ENCODE data around the gene MTR.

MTR gene

DNA sequence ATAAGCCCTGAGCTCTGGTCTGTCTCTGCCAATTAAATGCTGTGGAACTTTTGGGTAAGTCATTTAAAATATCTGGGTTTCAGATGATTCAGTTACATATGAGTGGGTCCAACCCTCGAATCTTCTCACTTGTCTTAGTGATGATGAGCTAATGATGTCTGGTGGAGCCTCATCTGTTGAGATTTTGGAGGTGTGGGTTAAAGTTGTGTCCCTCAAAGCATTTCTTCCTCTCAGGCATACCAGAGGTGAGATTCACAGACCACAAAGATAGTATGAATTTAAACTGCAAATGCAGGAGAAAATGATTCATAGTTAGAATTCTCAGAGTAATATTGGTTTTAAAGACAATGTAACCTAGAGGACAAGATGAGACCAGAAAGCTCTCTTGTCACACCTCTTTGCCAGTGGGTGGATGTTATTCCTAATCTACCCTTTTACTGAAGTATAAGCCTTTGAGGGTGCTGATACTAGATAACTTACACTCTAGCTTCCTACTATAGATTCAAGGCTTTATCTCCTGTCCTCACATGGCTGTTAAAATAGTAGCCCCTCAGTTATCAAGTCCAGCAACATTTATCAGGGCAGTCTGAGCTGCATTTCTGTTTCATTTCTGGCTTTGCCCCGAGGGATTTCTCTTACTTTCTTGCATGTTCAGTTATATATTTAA, 118.4 kb downstream of the MTR start:
- no peak for DNase-seq

DNA sequence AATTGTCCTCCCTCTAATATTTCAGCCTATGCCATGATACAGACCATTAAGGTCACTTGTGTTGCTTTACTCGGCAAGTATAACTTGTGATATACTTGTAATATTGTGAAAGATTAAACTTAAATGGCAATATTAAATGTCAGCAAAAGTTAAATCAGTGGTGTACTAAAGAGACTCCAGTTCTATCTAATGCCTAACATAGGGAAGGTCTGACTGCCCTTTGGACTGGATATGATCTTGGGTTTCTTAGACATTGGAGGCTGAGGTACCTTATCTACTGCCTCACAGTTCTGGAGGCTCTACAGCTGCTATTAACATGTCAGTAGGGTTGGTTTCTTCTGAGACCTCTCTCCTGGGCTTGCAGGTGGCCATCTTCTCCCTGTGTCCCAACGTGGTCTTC, 119.3 kb downstream of the MTR start:
- no peak for DNase-seq

GRCh38 chr1:236916131-236916800, 121.2 kb downstream of the MTR start:
- no peak for DNase-seq

GRCh38 chr1:236917448-236917847, 122.4 kb downstream of the MTR start:
- no peak for DNase-seq

DNA sequence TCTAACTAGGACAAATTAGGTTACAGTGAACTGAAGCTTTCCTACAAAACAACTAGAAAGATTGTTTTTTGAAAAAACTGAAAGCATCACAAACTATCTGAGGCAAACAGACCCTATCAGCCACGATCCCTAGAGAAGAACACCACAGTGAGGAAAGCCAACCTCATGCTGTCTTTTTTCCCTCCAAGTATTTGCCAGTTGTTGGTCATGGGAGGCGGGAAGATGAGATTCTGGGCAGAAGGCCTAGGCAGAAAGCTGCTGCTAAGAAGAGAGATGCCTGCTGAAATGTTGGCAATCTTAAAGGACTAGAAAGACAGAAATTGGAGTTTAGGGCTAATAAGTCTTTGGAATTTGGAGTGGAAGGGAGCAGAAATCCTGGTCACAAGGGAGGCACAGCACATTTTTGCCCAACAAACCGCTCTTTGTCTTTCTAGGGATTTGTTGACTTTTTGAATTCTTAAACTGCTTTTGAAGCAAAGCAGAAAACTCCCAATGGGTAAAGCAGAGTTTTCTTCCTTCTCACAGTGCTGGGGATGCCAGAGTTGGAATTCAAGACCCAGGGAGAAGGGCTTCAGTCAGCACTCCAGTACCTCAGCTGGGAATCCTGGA, 125.3 kb downstream of the MTR start:
- DNase-seq: no peak

DNA sequence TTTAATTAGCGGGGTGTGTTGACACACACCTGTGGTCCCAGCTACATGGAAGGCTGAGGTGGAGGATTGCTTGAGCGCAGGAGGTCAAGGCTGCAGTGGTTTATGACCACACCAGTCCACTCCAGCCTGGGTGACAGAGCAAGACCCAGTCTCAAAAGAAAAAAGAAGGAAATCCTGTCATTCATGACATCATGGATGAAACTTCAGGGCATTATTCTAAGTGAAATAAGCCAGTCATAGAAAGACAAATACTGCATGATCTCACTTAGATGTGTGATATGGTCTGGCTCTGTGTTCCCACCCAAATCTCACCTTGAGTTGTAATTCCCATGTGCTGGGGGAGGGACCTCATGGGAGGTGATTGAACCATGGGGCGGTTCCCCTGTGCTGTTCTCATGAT, 126.5 kb downstream of the MTR start:
- no peak for DNase-seq

GRCh38 chr1:236922190-236922589, 127.1 kb downstream of the MTR start:
- DNase-seq: no peak

DNA sequence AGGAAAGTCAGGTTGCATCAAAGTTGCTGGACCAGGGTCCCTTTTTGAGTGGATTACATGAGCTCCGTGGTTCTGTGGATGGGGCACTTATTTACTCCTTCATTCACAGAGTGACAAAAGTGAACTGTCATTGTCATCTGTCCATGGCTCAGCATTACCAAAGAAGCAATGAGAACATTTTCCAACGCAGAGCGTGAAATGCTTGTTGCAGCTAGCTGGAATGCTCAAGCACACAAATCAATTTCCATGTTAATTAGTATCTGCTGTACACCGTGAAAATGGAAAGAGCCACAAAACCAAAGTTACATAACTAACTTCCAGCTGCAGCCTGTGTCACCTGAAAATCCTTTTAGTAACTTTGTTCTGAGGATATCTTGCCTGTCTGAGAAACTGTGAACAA, 130.3 kb downstream of the MTR start:
- no peak for DNase-seq

DNA sequence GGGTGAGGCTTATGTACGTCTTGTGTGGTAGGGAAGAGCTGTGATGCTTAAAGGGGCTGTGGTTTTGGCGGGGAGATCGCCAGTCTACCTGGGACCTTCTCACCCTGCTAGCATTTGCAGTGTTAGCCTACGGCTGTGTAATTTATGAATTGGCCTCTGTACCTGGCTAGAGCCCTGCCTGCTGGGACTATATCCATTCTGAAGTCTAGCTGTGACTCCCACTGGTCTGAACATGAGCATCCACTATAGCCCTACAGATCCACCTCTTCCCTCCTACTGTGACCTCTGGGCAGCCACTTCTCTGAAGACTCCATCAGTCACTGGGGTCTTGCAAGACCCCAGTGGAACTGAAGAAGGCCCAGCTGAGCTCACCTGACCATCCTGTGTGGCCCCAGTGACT, 135.4 kb downstream of the MTR start:
- DNase-seq: no peak

DNA sequence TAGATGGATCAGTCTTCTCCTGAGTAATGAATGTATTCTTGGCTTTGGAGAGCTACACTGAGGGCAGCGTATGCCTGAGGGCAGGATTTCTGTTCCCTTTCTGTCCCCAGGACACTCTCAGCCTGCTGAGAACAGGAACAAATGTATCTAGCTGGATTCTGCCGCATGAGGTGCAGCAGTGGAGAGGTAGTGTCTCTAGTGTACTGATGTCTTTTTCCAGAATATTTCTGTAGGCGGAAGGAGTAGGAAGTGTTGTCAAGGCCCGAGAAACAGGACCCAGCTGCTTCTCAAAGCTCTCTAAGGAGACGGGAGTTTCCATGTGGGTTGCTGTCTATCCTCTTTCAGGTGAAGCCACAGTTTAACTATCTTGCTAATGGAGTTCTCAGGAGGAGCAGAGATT, 143.7 kb downstream of the MTR start:
- no peak for DNase-seq

DNA sequence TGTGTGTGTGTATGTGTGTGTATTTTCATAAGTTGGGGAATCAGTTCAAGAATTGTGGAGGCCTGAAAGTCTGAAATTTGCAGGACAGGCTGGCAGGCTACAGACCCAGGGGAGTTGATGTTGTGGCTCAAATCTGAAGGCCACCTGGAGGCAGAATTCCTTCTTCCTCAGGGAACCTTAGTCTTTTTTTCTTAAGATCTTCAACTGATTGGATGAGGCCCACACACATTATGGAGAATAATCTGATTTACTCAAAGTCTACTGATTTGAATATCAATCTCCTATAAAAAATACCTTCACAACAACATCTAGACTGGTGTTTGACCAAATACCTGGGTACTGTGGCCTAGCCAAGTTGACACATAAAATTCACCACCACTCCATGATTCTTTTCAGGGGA, 147.3 kb downstream of the MTR start:
- DNase-seq: no peak

DNA sequence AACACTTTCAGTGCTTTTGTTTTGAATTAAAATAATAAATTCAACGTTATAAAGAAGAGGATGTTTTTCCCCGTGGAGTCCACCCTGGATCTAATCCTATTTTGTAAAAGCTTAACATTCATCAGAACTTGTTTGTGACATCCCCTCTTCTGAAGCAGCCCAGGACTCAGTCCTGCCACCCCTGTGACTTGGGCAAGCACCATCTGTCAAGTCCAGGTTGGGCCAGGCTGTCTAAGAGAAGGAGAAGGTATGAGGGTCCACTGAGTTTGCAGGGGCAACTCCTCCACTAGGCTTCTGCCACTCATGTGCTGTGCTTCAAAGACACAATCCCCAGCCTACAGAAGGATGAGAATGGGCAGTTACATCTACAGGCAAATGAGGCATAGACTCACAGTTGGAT, 149.5 kb downstream of the MTR start:
- no peak for DNase-seq

DNA sequence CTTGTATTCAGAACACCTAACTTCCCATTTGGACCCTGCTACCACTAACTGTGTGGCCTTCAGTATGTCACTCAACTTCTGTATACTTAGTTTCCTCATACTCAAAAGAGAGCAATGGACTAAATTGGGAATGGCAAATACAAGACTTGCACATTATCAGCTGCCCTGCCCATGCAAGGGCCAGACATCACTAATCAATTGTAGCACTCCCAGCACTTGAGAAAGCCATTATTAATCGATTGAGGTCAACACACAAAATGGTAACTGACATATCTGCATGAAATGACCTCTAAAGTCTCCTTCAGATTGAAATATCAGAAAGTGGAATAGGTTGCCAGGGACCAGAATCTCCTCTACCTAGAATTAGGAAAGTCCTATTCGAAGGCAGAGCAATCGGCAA, 149.9 kb downstream of the MTR start:
- DNase-seq: no peak

GRCh38 chr1:236947794-236948193, 152.7 kb downstream of the MTR start:
- no peak for DNase-seq

GRCh38 chr1:236948381-236948780, 153.3 kb downstream of the MTR start:
- no peak for DNase-seq

DNA sequence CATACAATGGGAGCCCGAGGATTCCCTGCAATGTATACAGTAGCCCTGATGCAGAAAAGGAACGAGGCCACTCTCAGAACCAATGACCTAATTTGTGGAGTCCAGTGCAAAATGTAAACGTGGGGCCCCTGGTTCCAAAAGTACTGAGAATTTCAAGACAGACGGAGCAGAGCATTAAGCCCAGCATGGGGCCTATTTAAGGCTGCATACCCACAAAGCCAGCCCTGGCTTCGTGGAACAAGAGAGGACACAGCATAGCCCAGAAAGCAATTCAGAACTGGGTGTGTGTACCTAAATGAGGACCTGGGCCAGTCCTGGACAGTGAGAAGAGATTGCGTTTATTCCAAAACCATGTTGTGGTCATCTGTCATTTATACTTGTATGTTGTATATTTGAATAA, 153.9 kb downstream of the MTR start:
- DNase-seq: no peak

- no peak for DNase-seq
These were observed 155.3 kb downstream of the MTR start for GRCh38 chr1:236950365-236950764.

DNA sequence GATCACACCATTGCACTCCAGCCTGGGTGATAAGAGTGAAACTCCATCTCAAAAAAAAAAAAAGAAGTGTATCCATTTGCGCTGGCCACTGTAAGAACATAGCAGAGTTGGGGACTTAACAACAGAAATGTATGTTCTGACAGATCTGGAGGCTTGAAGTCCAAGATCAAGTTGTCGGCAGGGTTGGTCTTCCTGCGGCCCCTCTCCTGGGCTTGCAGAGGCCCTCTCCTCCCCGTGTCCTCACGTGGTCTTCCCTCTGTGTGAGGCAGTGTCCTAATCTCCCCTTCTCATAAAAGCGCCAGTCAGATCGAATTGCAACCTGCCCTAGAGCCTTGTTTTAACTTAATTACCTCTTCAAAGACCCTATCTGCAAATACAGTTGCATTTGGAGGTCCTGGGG, 156.6 kb downstream of the MTR start:
- DNase-seq: no peak

- DNase-seq: no peak
These were observed 157.3 kb downstream of the MTR start for GRCh38 chr1:236952246-236953003.

DNA sequence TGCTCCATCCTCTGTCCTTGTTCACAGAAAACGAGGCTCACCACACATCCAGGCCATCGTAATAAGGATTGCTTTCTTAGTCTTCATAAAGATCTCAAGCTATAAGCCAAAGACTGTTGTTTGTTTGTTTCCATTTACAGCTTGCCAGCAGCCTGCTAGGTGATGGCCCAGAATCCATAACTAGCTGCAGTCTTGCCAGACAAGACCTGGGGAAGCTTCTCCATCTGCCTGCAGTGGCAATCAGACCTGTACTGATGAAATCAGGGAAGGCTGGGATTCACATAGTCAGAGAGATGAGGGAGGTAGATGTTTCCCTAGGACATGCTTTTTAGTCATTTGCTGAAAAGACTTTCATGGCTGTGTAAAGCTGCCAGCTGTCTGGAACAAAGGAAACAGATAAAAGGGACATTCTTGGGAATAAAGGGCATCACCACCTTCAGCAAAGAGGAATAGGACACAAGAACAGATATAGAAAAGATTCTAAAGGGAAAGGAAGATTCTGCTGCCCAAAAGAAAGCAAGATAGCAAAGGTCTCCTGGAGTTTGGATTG, 158.1 kb downstream of the MTR start:
- no peak for DNase-seq

Data from stimulated activated CD4-positive, alpha-beta T cell treated with anti-CD3 and anti-CD28 coated beads, Interleukin-4, amount 100 ng/mL, for 24 hours (primary cell).